Glutamatergic neuron (in vitro differentiated cells): ENCODE results near the gene CSPG5. TPM values are rescaled to one million over a fixed set of nuclear protein-coding genes. Genes with fewer than 3 reads are reported as not detected.

Experiments used
- DNase-seq: peaks from one replicate; pipeline ENCODE4 v3.0.0; 2022
- H3K27ac Mint-ChIP-seq: one replicate; pipeline ENCODE4 v1.8.0; 2020; ENCODE audit warnings: mild to moderate bottlenecking, mixed read lengths, inconsistent platforms; ENCODE audit not compliant: unreplicated experiment
- H3K27me3 Mint-ChIP-seq: one replicate; pipeline ENCODE4 v1.8.0; 2020; ENCODE audit warnings: mild to moderate bottlenecking, moderate library complexity, mixed read lengths, inconsistent platforms; ENCODE audit not compliant: unreplicated experiment
- H3K36me3 Mint-ChIP-seq: one replicate; pipeline ENCODE4 v1.8.0; 2020; ENCODE audit warnings: mild to moderate bottlenecking, mixed read lengths, inconsistent platforms; ENCODE audit not compliant: unreplicated experiment
- H3K4me1 Mint-ChIP-seq: one replicate; pipeline ENCODE4 v1.8.0; 2020; ENCODE audit warnings: mild to moderate bottlenecking, low read depth, mixed read lengths, inconsistent platforms; ENCODE audit not compliant: unreplicated experiment
- H3K4me3 Mint-ChIP-seq: one replicate; pipeline ENCODE4 v1.8.0; 2020; ENCODE audit warnings: mild to moderate bottlenecking, mixed read lengths, inconsistent platforms; ENCODE audit not compliant: unreplicated experiment
- H3K9me3 Mint-ChIP-seq: one replicate; pipeline ENCODE4 v1.8.0; 2020; ENCODE audit warnings: mild to moderate bottlenecking, moderate library complexity, mixed read lengths, inconsistent platforms; ENCODE audit not compliant: unreplicated experiment
- total RNA-seq: library from RNA; stranded (reverse); fragmentation: NEBNext Ultra II Directional; extraction: Animal tissue kit (Norgen Biotek cat#: 25700); gene quantifications from one replicate; pipeline ENCODE4 v1.2.1, GENCODE V29; 2021; ENCODE audit not compliant: unreplicated experiment
- TF ChIP-seq, protein P1 (sequence below): fragments of 200-600 bp; sonication (generic); IDR thresholded peaks from one replicate; pipeline ENCODE4 v1.5.0; 2021; ENCODE audit not compliant: partially characterized antibody, unreplicated experiment

The CSPG5 gene
- total RNA-seq, 1 donor from 2014 or later: 0.76 TPM

DNA sequence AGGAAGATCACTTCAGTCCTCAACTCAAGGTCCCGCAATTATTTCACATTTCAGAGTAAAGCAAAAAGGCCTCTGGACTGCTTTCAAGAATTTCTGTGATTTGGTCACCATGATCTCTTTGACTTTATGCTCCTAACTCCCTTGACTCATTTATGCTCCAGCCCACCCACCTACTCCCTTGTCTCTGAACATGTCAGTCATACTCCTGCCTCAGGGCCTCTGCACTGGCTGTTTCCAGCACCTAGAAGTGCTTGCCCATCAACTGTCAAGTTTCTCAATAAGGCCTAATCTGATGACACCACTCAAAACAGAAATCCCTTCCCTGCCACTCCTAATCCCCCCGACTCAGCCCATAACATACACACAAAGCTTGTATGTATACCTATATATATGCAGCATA, 36.1 kb upstream of the CSPG5 start:
- peaks cover 5% of the 10 kb centered on the region for H3K36me3 Mint-ChIP-seq
- peaks cover 1% of the 10 kb centered on the region for H3K27me3 Mint-ChIP-seq
- TF ChIP-seq, protein P1, sequence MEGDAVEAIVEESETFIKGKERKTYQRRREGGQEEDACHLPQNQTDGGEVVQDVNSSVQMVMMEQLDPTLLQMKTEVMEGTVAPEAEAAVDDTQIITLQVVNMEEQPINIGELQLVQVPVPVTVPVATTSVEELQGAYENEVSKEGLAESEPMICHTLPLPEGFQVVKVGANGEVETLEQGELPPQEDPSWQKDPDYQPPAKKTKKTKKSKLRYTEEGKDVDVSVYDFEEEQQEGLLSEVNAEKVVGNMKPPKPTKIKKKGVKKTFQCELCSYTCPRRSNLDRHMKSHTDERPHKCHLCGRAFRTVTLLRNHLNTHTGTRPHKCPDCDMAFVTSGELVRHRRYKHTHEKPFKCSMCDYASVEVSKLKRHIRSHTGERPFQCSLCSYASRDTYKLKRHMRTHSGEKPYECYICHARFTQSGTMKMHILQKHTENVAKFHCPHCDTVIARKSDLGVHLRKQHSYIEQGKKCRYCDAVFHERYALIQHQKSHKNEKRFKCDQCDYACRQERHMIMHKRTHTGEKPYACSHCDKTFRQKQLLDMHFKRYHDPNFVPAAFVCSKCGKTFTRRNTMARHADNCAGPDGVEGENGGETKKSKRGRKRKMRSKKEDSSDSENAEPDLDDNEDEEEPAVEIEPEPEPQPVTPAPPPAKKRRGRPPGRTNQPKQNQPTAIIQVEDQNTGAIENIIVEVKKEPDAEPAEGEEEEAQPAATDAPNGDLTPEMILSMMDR: no peak
- H3K9me3 Mint-ChIP-seq: peaks cover 9% of the 10 kb centered on the region
- H3K4me3 Mint-ChIP-seq: no peak overlapping the region
- H3K27ac Mint-ChIP-seq: no peak overlapping the region
- H3K4me1 Mint-ChIP-seq: peaks cover 11% of the 10 kb centered on the region
- DNase-seq: no peak

- H3K4me1 Mint-ChIP-seq: peaks cover 3% of the 10 kb centered on the region
- TF ChIP-seq, protein P1: no peak
- peaks cover 1% of the 10 kb centered on the region for H3K27me3 Mint-ChIP-seq
- no peak overlapping the region for H3K27ac Mint-ChIP-seq
- H3K9me3 Mint-ChIP-seq: peaks cover 3% of the 10 kb centered on the region
- no peak for DNase-seq
- no peak overlapping the region for H3K4me3 Mint-ChIP-seq
- H3K36me3 Mint-ChIP-seq: peaks cover 5% of the 10 kb centered on the region
Measured at GRCh38 chr3:47613722-47614121, 35.1 kb upstream of the CSPG5 start.

DNA sequence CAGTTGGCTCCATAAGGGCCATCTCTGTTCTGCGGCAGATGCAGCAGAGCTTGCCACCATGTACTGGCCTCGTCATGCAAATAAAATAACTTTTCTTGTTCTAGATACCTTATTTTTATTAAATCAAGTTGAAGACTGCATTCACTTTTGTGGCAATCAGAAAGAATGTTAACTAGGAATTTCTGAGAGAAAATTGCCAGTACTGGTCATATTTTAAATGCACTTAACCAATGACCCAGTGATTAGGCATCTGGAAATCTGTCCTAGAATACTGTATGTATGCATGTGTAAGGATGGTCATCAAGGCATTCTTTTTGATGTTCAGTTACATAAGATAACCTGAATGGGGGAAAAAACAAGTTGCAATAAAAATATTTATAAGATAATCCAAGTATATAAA, 34.2 kb upstream of the CSPG5 start:
- H3K9me3 Mint-ChIP-seq: peaks cover 2% of the 10 kb centered on the region
- DNase-seq: no peak
- H3K4me3 Mint-ChIP-seq: no peak overlapping the region
- no peak overlapping the region for H3K27ac Mint-ChIP-seq
- TF ChIP-seq, protein P1: no peak
- peaks cover 3% of the 10 kb centered on the region for H3K4me1 Mint-ChIP-seq
- peaks cover 5% of the 10 kb centered on the region for H3K36me3 Mint-ChIP-seq
- H3K27me3 Mint-ChIP-seq: peaks cover 1% of the 10 kb centered on the region

- TF ChIP-seq, protein P1: no peak
- H3K4me3 Mint-ChIP-seq: no peak overlapping the region
- peaks cover 5% of the 10 kb centered on the region for H3K36me3 Mint-ChIP-seq
- no peak for DNase-seq
- peaks cover 1% of the 10 kb centered on the region for H3K27me3 Mint-ChIP-seq
- peaks cover 3% of the 10 kb centered on the region for H3K4me1 Mint-ChIP-seq
- peaks cover 2% of the 10 kb centered on the region for H3K9me3 Mint-ChIP-seq
- peak overlapping the region; percentile 53 for H3K27ac Mint-ChIP-seq
Measured at GRCh38 chr3:47612178-47612577, 33.5 kb upstream of the CSPG5 start.

DNA sequence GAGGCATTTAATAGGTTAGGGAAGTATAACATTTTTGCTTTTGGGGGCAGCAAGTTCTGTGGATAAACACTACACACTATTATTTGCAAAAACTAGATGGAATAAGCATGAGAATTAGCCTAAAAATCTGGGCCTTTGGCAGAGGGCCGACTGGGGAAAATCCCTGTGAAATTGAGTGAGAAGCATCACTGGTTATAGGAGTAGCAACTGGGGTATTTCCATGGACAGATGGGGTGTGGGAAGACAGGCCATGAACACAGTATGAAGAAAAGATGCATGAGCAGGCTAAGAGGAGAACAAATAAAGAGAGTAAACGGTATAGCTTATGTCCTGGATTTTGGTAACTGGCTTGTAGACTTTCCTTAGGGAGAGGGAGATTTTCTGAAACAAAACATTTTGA, 32.9 kb upstream of the CSPG5 start:
- H3K36me3 Mint-ChIP-seq: peaks cover 5% of the 10 kb centered on the region

More for the DNA sequence above, 32.9 kb upstream of the CSPG5 start:
- H3K4me3 Mint-ChIP-seq: no peak overlapping the region
- peaks cover 1% of the 10 kb centered on the region for H3K27me3 Mint-ChIP-seq
- DNase-seq: no peak
- peaks cover 2% of the 10 kb centered on the region for H3K9me3 Mint-ChIP-seq
- H3K27ac Mint-ChIP-seq: peak overlapping the region; percentile 53
- TF ChIP-seq, protein P1: no peak
- peaks cover 3% of the 10 kb centered on the region for H3K4me1 Mint-ChIP-seq
